ENCODE data around the gene MTHFD2. TPM values are rescaled to one million over a fixed set of nuclear protein-coding genes. Genes with fewer than 3 reads are reported as not detected.

MTHFD2 gene
- total RNA-seq, 1 donor from 2014 or later, result 31.7 TPM

GRCh38 chr2:74188018-74188601, 10.3 kb upstream of the MTHFD2 start:
- Histone ChIP-seq H3K27ac (no peak overlapping the region), H3K9me3 (no peaks in the 10 kb centered on the region), H3K27me3 (no peaks in the 10 kb centered on the region), H3K4me1 (no peaks in the 10 kb centered on the region), H3K36me3 (no peaks in the 10 kb centered on the region), H3K4me3 (no peak overlapping the region)
- intact Hi-C loops (cut with DNase I), result no loop called here
- no peak for DNase-seq (ENCODE audit: low spot score in 2 of 2)
- TF ChIP-seq, protein P1, sequence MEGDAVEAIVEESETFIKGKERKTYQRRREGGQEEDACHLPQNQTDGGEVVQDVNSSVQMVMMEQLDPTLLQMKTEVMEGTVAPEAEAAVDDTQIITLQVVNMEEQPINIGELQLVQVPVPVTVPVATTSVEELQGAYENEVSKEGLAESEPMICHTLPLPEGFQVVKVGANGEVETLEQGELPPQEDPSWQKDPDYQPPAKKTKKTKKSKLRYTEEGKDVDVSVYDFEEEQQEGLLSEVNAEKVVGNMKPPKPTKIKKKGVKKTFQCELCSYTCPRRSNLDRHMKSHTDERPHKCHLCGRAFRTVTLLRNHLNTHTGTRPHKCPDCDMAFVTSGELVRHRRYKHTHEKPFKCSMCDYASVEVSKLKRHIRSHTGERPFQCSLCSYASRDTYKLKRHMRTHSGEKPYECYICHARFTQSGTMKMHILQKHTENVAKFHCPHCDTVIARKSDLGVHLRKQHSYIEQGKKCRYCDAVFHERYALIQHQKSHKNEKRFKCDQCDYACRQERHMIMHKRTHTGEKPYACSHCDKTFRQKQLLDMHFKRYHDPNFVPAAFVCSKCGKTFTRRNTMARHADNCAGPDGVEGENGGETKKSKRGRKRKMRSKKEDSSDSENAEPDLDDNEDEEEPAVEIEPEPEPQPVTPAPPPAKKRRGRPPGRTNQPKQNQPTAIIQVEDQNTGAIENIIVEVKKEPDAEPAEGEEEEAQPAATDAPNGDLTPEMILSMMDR (IDR thresholded peaks at IDR 0.05), result no peak

DNA sequence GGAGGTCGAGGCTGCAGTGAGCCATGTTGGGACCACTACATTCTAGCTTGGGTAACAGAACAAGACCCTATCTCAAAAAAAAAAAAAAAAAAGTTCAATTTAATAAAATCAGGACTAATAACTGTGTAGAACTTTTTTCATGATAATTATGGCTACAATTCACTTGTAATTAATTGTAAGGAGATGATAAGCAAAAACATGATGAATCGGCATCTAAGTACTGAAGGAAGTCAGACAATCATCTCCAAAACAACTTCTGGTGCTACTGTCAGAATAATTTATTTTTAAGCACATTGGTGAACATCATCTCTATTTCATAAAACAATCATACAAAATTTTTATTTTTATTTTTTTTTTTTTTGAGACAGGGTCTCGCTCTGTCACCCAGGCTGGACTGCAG, 9.7 kb upstream of the MTHFD2 start:
- no peak overlapping the region for H3K27ac ChIP-seq
- intact Hi-C loops (cut with DNase I), result no loop called here
- TF ChIP-seq, protein P1 (IDR thresholded peaks at IDR 0.05), result no peak
- H3K36me3 ChIP-seq, result no peaks in the 10 kb centered on the region
- H3K27me3 ChIP-seq, result no peaks in the 10 kb centered on the region
- no peak overlapping the region for H3K4me3 ChIP-seq
- H3K9me3 ChIP-seq, result no peaks in the 10 kb centered on the region
- no peaks in the 10 kb centered on the region for H3K4me1 ChIP-seq
- no peak for DNase-seq (ENCODE audit: low spot score in 2 of 2)

- TF ChIP-seq, protein P1 (IDR thresholded peaks at IDR 0.05), result no peak
- H3K4me1 ChIP-seq, result no peaks in the 10 kb centered on the region
- no peak overlapping the region for H3K4me3 ChIP-seq
- no peaks in the 10 kb centered on the region for H3K9me3 ChIP-seq
- no peaks in the 10 kb centered on the region for H3K27me3 ChIP-seq
- intact Hi-C loops (cut with DNase I), result no loop called here
- no peaks in the 10 kb centered on the region for H3K36me3 ChIP-seq
- no peak overlapping the region for H3K27ac ChIP-seq
- no peak for DNase-seq (ENCODE audit: low spot score in 2 of 2)
Observed at GRCh38 chr2:74191596-74192380, 6.6 kb upstream of the MTHFD2 start.

DNA sequence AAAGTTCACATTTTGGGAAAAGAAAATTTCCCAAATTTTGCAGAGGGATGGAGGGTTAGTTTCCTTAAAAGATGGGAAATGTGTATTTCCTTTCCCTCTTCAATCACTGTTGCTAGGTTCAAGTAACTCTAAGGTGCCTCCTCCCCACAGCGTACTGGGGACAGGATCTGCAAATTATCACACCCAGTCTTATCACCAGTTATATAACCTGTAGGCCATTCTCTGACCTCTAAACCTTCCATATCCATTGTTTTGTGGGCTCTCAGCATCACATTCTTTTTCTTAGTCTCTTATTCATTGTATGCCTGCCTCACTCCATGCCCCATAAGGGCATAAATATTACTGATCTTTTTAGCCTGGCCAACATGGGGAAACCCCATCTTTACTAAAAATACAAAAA, 3.6 kb upstream of the MTHFD2 start:
- DNase-seq (ENCODE audit: low spot score in 2 of 2), result no peak
- Histone ChIP-seq H3K4me1 (no peaks in the 10 kb centered on the region), H3K27me3 (no peaks in the 10 kb centered on the region), H3K36me3 (no peaks in the 10 kb centered on the region), H3K9me3 (no peaks in the 10 kb centered on the region), H3K27ac (no peak overlapping the region), H3K4me3 (no peak overlapping the region)
- intact Hi-C loops (cut with DNase I), result loop anchor here (5.0 kb wide), 2 partner anchors 68 to 262 kb away; no protein-coding TSS in a partner anchor
- TF ChIP-seq, protein P1 (IDR thresholded peaks at IDR 0.05), result no peak

GRCh38 chr2:74197049-74197448, 1.4 kb upstream of the MTHFD2 start:
- Histone ChIP-seq H3K4me1 (peaks cover 0 to 8% of the 10 kb centered on the region in 2 donors), H3K9me3 (no peaks in the 10 kb centered on the region), H3K36me3 (no peaks in the 10 kb centered on the region), H3K27me3 (no peaks in the 10 kb centered on the region), H3K27ac (no peak overlapping the region), H3K4me3 (no peak overlapping the region)
- DNase-seq (ENCODE audit: low spot score in 2 of 2), result no peak
- intact Hi-C loops (cut with DNase I), result loop anchor here (5.0 kb wide), 2 partner anchors 65 to 265 kb away; no protein-coding TSS in a partner anchor
- TF ChIP-seq, protein P1 (IDR thresholded peaks at IDR 0.05), result no peak

Measured in ascending aorta (tissue), 2 donors.